Keratinocyte (primary cell): ENCODE measurements around the gene SPPL2B.

Experiments used
- EZH2 ChIP-seq: IDR thresholded peaks from one replicate; pipeline ENCODE4 v1.6.1; 2012; ENCODE audit warnings: inconsistent platforms, mild to moderate bottlenecking, low read length, moderate library complexity
- TF ChIP-seq, protein P1 (sequence below), 3 experiments: IDR thresholded peaks in 1 of 3; conservative IDR thresholded peaks in 1 of 3; optimal IDR thresholded peaks in 1 of 3; 2 replicates in 2 of 3; 3 replicates in 1 of 3; pipeline versions ENCODE3 to v1.5.1; 2011; ENCODE audit warnings: low read length in 3 of 3, mild to moderate bottlenecking in 3 of 3, moderate library complexity in 2 of 3, control low read depth in 1 of 3, inconsistent platforms in 1 of 3; ENCODE audit not compliant: insufficient read depth in 2 of 3; ENCODE audit errors: extremely low read depth in 1 of 3

DNA sequence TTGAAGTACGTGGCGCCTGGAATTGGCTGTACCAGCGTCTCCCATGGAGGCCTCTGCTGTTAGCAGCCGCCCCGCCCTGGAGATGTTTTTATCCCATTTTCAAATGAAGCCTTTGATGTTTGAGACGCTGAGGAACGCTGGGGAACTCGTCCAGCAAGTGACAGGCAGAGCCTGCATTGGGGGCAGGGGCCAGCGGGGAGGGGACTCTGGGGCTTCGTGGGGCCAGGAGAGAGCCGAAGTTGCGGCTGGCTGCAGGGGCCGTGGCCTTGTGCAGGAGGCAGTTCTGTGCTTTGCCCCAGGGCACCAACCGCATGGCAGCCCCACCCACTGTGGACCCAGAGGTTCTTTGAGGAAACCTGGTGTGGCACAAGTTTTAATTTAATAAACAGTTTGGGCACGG is 13.5 kb downstream of the SPPL2B start:
- TF ChIP-seq, protein P1, sequence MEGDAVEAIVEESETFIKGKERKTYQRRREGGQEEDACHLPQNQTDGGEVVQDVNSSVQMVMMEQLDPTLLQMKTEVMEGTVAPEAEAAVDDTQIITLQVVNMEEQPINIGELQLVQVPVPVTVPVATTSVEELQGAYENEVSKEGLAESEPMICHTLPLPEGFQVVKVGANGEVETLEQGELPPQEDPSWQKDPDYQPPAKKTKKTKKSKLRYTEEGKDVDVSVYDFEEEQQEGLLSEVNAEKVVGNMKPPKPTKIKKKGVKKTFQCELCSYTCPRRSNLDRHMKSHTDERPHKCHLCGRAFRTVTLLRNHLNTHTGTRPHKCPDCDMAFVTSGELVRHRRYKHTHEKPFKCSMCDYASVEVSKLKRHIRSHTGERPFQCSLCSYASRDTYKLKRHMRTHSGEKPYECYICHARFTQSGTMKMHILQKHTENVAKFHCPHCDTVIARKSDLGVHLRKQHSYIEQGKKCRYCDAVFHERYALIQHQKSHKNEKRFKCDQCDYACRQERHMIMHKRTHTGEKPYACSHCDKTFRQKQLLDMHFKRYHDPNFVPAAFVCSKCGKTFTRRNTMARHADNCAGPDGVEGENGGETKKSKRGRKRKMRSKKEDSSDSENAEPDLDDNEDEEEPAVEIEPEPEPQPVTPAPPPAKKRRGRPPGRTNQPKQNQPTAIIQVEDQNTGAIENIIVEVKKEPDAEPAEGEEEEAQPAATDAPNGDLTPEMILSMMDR (optimal IDR thresholded peaks at IDR 0.05 in 1 of 3, IDR thresholded peaks at IDR 0.05 in 1 of 3, conservative IDR thresholded peaks at IDR 0.05 in 1 of 3; ENCODE audit: extremely low read depth in 1 of 3, insufficient read depth in 2 of 3, low read length in 3 of 3): no peak
- TF ChIP-seq EZH2: no peak
